ENCODE results near the gene CGREF1.

The CGREF1 gene

DNA sequence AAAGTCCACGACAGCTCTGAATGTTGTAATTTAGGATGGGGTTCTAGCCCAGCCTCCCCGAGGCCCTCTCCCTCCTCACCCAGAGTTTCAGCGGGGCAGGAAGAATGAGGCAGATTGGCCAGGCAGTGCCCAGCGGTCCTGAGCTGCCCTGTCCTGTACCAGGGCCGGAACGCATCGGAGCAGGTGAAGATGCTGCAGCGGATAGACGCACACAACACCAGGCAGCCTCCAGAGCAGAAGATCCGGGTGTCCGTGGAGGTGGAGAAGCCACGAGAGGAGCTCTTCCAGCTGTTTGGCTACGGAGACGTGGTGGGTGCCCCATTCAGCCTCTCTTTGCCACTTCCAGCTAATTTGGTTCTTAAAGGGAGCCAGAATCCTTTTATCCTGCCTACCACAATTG lies 21.6 kb downstream of the CGREF1 start:
- H3K4me3 ChIP-seq (ENCODE audit: control insufficient read depth in 1 of 7, extremely low read depth in 1 of 7, insufficient read depth in 4 of 7, low read depth in 2 of 7, low read length in 6 of 7) = no peak overlapping the region
- no peaks in the 10 kb centered on the region for H3K9me3 ChIP-seq (ENCODE audit: control extremely low read depth in 1 of 5, control insufficient read depth in 4 of 5, insufficient read depth in 2 of 5, low read depth in 1 of 5, low read length in 4 of 5)
- H3K36me3 ChIP-seq (ENCODE audit: control insufficient read depth in 4 of 4, insufficient read depth in 4 of 4, low read length in 3 of 4) = peaks cover 0 to 6% (median 3%) of the 10 kb centered on the region in 4 experiments
- POLR2A ChIA-PET = interaction anchor here (0.6 to 1.1 kb wide), 2 partner anchors 29 to 95 kb away, joined by 3 read pairs; no protein-coding TSS in a partner anchor
- no peaks in the 10 kb centered on the region for H3K27me3 ChIP-seq (replicated peaks in 2 of 5; ENCODE audit: control insufficient read depth in 4 of 5, insufficient read depth in 5 of 5, low read length in 4 of 5)
- peaks cover 0 to 12% (median 10%) of the 10 kb centered on the region in 4 experiments for H3K4me1 ChIP-seq (ENCODE audit: control extremely low read depth in 1 of 4, control insufficient read depth in 4 of 4, insufficient read depth in 4 of 4, low read length in 3 of 4)
- H3K27ac ChIP-seq (ENCODE audit: insufficient read depth in 1 of 2, low read depth in 1 of 2, low read length in 2 of 2, poor library complexity in 1 of 2, severe bottlenecking in 2 of 2) = no peak overlapping the region
- WGBS (ENCODE audit: insufficient coverage) = 99% methylated on average over 11 of the region's 14 CpGs
- no peak for DNase-seq
- CTCF ChIA-PET = interaction anchor here (0.8 to 8.2 kb wide), 17 partner anchors 9 to 206 kb away, joined by 3 to 97 read pairs (median 4); partner anchors contain the start of genes KHK, PREB and TCF23

DNA sequence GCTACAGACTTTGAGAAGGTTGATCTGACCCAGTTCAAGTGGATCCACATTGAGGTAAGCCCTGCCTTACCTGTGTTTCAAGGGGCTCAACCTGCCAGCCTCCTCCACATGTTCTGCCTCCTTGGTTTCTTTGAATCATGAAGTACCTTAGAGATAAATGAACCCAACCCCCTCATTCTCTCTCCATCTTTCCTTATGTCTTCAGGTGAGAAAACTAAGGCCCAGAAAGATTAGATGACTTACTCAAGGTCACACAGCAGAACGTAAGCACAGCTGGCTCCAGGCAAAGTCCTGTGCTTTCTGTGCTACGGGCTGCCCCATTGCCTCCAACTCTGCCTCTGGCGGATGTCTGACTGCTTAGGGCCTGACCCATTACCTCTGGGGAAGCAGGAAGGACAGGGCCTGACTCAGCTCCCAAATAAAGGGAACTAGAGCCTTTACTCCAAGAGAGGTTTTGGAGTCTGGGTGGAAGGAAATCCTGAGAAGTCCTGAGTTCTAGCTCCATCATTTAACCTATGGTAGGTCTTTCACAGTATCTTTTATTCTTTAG lies 22.1 kb downstream of the CGREF1 start:
- H3K27me3 ChIP-seq (replicated peaks in 2 of 5; ENCODE audit: control insufficient read depth in 4 of 5, insufficient read depth in 5 of 5, low read length in 4 of 5) = no peaks in the 10 kb centered on the region
- no peaks in the 10 kb centered on the region for H3K9me3 ChIP-seq (ENCODE audit: control extremely low read depth in 1 of 5, control insufficient read depth in 4 of 5, insufficient read depth in 2 of 5, low read depth in 1 of 5, low read length in 4 of 5)
- no peak overlapping the region for H3K4me3 ChIP-seq (ENCODE audit: control insufficient read depth in 1 of 7, extremely low read depth in 1 of 7, insufficient read depth in 4 of 7, low read depth in 2 of 7, low read length in 6 of 7)
- POLR2A ChIA-PET = interaction anchor here (0.6 to 1.1 kb wide), 2 partner anchors 29 to 95 kb away, joined by 3 read pairs; no protein-coding TSS in a partner anchor
- no peak for DNase-seq
- peaks cover 0 to 6% (median 1%) of the 10 kb centered on the region in 4 experiments for H3K36me3 ChIP-seq (ENCODE audit: control insufficient read depth in 4 of 4, insufficient read depth in 4 of 4, low read length in 3 of 4)
- CTCF ChIA-PET = interaction anchor here (0.8 to 8.2 kb wide), 21 partner anchors 9 to 207 kb away, joined by 3 to 97 read pairs (median 4); partner anchors contain the start of genes KHK, PREB and TCF23
- WGBS (ENCODE audit: insufficient coverage) = no CpG with 5 or more reads among the region's 3 CpGs
- peaks cover 0 to 12% (median 10%) of the 10 kb centered on the region in 4 experiments for H3K4me1 ChIP-seq (ENCODE audit: control extremely low read depth in 1 of 4, control insufficient read depth in 4 of 4, insufficient read depth in 4 of 4, low read length in 3 of 4)
- H3K27ac ChIP-seq (ENCODE audit: insufficient read depth in 1 of 2, low read depth in 1 of 2, low read length in 2 of 2, poor library complexity in 1 of 2, severe bottlenecking in 2 of 2) = no peak overlapping the region

DNA sequence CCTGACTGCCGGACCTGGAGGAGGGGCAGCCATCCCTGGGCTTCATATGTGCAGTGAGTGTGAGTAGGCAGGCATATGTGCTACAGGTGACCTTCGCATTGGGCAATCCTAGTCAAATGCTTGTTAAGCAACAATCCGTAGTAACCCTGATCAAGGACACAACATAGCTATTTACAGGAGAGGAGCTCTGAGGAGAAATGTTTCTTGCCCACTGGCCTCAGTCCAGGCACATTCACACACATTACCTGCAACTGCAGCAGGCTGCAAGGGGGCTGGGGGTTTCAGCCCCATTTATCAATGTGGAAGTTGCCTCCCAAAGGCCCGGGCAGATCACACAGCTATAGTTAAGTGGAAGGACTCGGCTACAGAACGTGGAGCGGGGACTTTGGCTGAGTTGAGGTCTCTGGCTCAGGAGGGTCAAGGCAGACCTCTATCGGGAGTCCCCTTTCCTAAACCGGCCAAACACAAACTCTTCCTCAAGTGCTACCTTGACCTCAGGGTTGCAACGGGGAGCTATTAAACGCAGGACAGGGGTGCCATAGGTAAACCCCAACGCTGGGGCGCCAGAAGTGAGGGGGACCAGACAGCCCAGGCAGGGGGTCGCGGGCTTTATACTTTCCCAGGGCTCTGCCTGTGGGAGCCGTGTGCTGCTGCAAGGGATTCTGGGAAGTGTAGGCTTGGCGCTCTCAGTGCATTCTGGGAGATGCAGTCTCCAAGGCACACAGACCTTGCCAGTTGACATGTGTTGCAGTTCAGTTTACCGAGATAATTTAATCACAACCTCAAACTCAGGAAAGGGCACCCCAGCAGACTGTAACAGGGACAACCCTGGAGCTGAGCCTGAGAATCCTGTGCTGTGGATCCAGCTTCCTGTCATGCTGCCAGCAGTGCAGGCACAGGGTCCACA lies 22.9 kb downstream of the CGREF1 start:
- H3K9me3 ChIP-seq (ENCODE audit: control extremely low read depth in 1 of 5, control insufficient read depth in 4 of 5, insufficient read depth in 2 of 5, low read depth in 1 of 5, low read length in 4 of 5) = no peaks in the 10 kb centered on the region
- CTCF ChIA-PET = interaction anchor here (0.7 to 8.2 kb wide), 12 partner anchors 8 to 97 kb away, joined by 3 to 97 read pairs (median 4); partner anchors contain the start of genes KHK and TCF23
- peak overlapping the region in 1 of 2 experiments; percentile 11 for H3K27ac ChIP-seq (ENCODE audit: insufficient read depth in 1 of 2, low read depth in 1 of 2, low read length in 2 of 2, poor library complexity in 1 of 2, severe bottlenecking in 2 of 2)
- POLR2A ChIA-PET = no interaction called here
- 27% methylated on average over 15 of the region's 18 CpGs for WGBS (ENCODE audit: insufficient coverage)
- peak overlapping the region in 5 of 7 experiments; percentile 35 to 77 (median 57) for H3K4me3 ChIP-seq (ENCODE audit: control insufficient read depth in 1 of 7, extremely low read depth in 1 of 7, insufficient read depth in 4 of 7, low read depth in 2 of 7, low read length in 6 of 7)
- peaks cover 0 to 5% (median 0%) of the 10 kb centered on the region in 4 experiments for H3K36me3 ChIP-seq (ENCODE audit: control insufficient read depth in 4 of 4, insufficient read depth in 4 of 4, low read length in 3 of 4)
- DNase-seq = peak in 2 of 3 donors; percentile 66 to 68
- H3K27me3 ChIP-seq (replicated peaks in 2 of 5; ENCODE audit: control insufficient read depth in 4 of 5, insufficient read depth in 5 of 5, low read length in 4 of 5) = no peaks in the 10 kb centered on the region
- H3K4me1 ChIP-seq (ENCODE audit: control extremely low read depth in 1 of 4, control insufficient read depth in 4 of 4, insufficient read depth in 4 of 4, low read length in 3 of 4) = peaks cover 0 to 12% (median 10%) of the 10 kb centered on the region in 4 experiments

DNA sequence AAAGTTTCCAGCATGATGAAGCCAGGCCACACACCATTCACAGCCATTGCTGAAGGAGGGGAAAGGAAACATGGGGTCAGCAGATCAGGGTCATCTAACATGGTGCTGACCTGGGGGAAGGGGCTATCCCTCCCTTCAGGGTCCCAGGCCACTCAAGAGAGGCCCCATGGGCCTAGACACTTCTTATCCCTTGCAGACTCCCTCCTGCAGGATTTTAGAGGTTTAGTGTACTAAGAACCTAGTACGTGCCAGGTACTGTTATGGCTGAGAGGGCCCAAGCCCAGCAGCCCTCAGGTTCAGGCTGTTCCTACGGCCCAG lies 23.5 kb downstream of the CGREF1 start:
- no peak for DNase-seq
- H3K27me3 ChIP-seq (replicated peaks in 2 of 5; ENCODE audit: control insufficient read depth in 4 of 5, insufficient read depth in 5 of 5, low read length in 4 of 5) = no peaks in the 10 kb centered on the region
- H3K27ac ChIP-seq (ENCODE audit: insufficient read depth in 1 of 2, low read depth in 1 of 2, low read length in 2 of 2, poor library complexity in 1 of 2, severe bottlenecking in 2 of 2) = no peak overlapping the region
- peaks cover 0 to 12% (median 10%) of the 10 kb centered on the region in 4 experiments for H3K4me1 ChIP-seq (ENCODE audit: control extremely low read depth in 1 of 4, control insufficient read depth in 4 of 4, insufficient read depth in 4 of 4, low read length in 3 of 4)
- CTCF ChIA-PET = interaction anchor here (1.2 to 8.2 kb wide), 3 partner anchors 71 to 97 kb away, joined by 3 to 97 read pairs (median 5); no protein-coding TSS in a partner anchor
- H3K36me3 ChIP-seq (ENCODE audit: control insufficient read depth in 4 of 4, insufficient read depth in 4 of 4, low read length in 3 of 4) = peaks cover 0 to 3% (median 0%) of the 10 kb centered on the region in 4 experiments
- WGBS (ENCODE audit: insufficient coverage) = 92% methylated on average over 2 of the region's 2 CpGs
- peak overlapping the region in 1 of 7 experiments; percentile 5 for H3K4me3 ChIP-seq (ENCODE audit: control insufficient read depth in 1 of 7, extremely low read depth in 1 of 7, insufficient read depth in 4 of 7, low read depth in 2 of 7, low read length in 6 of 7)
- POLR2A ChIA-PET = no interaction called here
- H3K9me3 ChIP-seq (ENCODE audit: control extremely low read depth in 1 of 5, control insufficient read depth in 4 of 5, insufficient read depth in 2 of 5, low read depth in 1 of 5, low read length in 4 of 5) = no peaks in the 10 kb centered on the region

DNA sequence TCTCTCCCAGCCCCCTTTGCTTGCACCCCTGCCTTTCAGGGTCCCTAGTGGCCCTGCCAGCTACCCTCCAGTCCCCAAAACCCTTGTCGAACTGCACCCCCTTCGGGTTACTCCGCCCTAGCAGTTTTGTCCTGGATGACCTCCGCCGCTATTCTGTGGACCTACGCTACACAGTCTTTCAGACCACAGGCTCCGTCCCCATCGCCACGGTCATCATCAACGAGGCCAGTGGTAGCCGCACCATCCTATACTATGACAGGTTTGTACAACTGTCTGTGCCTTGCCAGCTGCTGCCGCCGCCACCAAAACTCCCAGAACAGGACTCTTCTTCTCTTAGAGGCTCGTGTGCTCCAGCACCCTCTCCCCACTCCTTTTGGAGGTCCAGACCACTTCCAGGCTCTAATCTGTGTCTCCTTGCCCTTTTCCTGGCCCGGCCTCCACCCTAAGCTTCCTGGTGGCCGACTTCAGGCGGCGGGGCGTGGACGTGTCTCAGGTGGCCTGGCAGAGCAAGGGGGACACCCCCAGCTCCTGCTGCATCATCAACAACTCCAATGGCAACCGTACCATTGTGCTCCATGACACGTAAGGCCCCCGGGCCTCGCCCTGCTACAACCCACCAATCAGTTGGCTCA lies 24.5 kb downstream of the CGREF1 start:
- Histone ChIP-seq H3K4me3 (ENCODE audit: control insufficient read depth in 1 of 7, extremely low read depth in 1 of 7, insufficient read depth in 4 of 7, low read depth in 2 of 7, low read length in 6 of 7) (no peak overlapping the region), H3K36me3 (ENCODE audit: control insufficient read depth in 4 of 4, insufficient read depth in 4 of 4, low read length in 3 of 4) (peaks cover 0 to under 1% (median 0%) of the 10 kb centered on the region in 4 experiments), H3K27me3 (replicated peaks in 2 of 5; ENCODE audit: control insufficient read depth in 4 of 5, insufficient read depth in 5 of 5, low read length in 4 of 5) (no peaks in the 10 kb centered on the region), H3K9me3 (ENCODE audit: control extremely low read depth in 1 of 5, control insufficient read depth in 4 of 5, insufficient read depth in 2 of 5, low read depth in 1 of 5, low read length in 4 of 5) (no peaks in the 10 kb centered on the region), H3K27ac (ENCODE audit: insufficient read depth in 1 of 2, low read depth in 1 of 2, low read length in 2 of 2, poor library complexity in 1 of 2, severe bottlenecking in 2 of 2) (no peak overlapping the region), H3K4me1 (ENCODE audit: control extremely low read depth in 1 of 4, control insufficient read depth in 4 of 4, insufficient read depth in 4 of 4, low read length in 3 of 4) (peaks cover 0 to 12% (median 10%) of the 10 kb centered on the region in 4 experiments)
- WGBS (ENCODE audit: insufficient coverage) = 99% methylated on average over 22 of the region's 24 CpGs
- ChIA-PET POLR2A (no interaction called here), CTCF (interaction anchor here (0.8 to 2.0 kb wide), 9 partner anchors 9 to 125 kb away, joined by 3 to 8 read pairs (median 4); partner anchors contain the start of gene ABHD1)
- no peak for DNase-seq

DNA sequence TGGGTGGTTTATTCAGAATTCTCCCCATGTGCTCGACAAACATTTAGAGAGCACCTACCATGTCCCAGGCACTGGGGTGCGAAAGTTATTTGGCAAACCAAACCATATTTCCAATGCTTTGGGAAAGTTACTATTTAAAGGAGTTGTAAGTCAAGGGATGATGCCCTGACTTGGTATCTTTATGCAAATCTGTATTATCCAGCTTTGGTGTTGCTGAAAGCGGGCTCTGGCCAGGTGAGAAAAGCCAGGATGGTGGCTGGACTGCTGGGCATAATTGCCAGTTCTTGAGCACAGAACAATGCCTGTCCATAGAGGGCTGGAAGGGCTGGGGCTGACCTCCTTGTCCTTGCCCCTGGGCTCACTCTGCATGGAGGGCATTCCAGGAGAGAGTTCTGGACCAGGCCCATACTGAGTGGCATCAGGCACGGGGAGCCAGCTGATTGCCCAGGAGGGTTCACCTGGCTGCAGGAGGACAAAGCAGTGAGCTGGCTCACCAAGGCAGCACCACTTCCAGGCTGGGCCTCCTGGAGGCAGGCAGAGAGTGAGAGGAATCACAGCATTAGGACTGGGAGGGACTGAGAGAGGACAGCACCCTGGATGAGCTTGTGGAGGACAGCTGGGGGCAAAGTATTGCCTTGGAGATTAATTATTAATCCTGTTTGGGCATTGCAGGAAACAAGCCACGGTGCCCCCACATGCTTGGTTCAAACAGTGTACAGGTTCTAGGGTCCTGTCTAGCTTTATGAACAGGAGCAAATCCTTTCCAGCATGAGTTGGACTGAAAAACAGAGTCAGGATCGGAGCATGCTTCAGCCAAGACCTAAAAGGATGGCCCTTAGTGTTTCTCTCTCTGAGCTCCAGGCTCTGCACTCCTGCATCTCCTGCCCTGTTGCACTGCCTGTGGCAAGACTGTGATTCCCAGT lies 25.2 kb downstream of the CGREF1 start:
- Histone ChIP-seq H3K9me3 (ENCODE audit: control extremely low read depth in 1 of 5, control insufficient read depth in 4 of 5, insufficient read depth in 2 of 5, low read depth in 1 of 5, low read length in 4 of 5) (no peaks in the 10 kb centered on the region), H3K36me3 (ENCODE audit: control insufficient read depth in 4 of 4, insufficient read depth in 4 of 4, low read length in 3 of 4) (no peaks in the 10 kb centered on the region), H3K4me1 (ENCODE audit: control extremely low read depth in 1 of 4, control insufficient read depth in 4 of 4, insufficient read depth in 4 of 4, low read length in 3 of 4) (peaks cover 0 to 12% (median 10%) of the 10 kb centered on the region in 4 experiments), H3K4me3 (ENCODE audit: control insufficient read depth in 1 of 7, extremely low read depth in 1 of 7, insufficient read depth in 4 of 7, low read depth in 2 of 7, low read length in 6 of 7) (no peak overlapping the region), H3K27me3 (replicated peaks in 2 of 5; ENCODE audit: control insufficient read depth in 4 of 5, insufficient read depth in 5 of 5, low read length in 4 of 5) (no peaks in the 10 kb centered on the region), H3K27ac (ENCODE audit: insufficient read depth in 1 of 2, low read depth in 1 of 2, low read length in 2 of 2, poor library complexity in 1 of 2, severe bottlenecking in 2 of 2) (no peak overlapping the region)
- ChIA-PET POLR2A (no interaction called here), CTCF (interaction anchor here (0.8 to 2.0 kb wide), 11 partner anchors 8 to 125 kb away, joined by 3 to 8 read pairs (median 4); partner anchors contain the start of gene ABHD1)
- DNase-seq = no peak
- 100% methylated on average over 4 of the region's 6 CpGs for WGBS (ENCODE audit: insufficient coverage)

Data from common myeloid progenitor, CD34-positive (primary cell).